HepG2 (cell line): Measurements from ENCODE around the gene FMO2. TPM values are rescaled to one million over a fixed set of nuclear protein-coding genes. Genes with fewer than 3 reads are reported as not detected.
A peak's percentile ranks its signal among the peaks of the same experiment; 100 is the strongest.

Experiments
- ATAC-seq: fragments of 200-7000 bp; cut with Tn5 transposase; 3 replicates; pipeline ENCODE4 v1.9.1; 2020; ENCODE audit warnings: mild to moderate bottlenecking, moderate library complexity
- BruUV-seq: library from RNA; stranded (reverse); fragments of 400-500 nt; replicated peaks from 2 replicates; lab custom pipeline; 2021; lab: Mats Ljungman, UMichigan
- CTCF ChIA-PET: fragments of 300-600 bp; formaldehyde crosslinking; extraction: SDS; loops from one replicate; lab custom pipeline; 2021; ENCODE audit warnings: low total read pairs, inconsistent platforms, low intra/inter-chr PET ratio; lab: Yijun Ruan, JAX
- POLR2A ChIA-PET: fragments of 350-600 bp; sonication (Branson Sonifier 250); formaldehyde crosslinking; loops from one replicate; lab custom pipeline; 2020; ENCODE audit warnings: antibody characterized with exemption, inconsistent platforms; lab: Yijun Ruan, JAX
- DNase-seq: peaks from one replicate; pipeline ENCODE4 v3.0.0-alpha.2; 2015; ENCODE audit warnings: low spot score
- FAIRE-seq: peaks from 3 replicates; lab custom pipeline; 2011; peaks lifted over from hg19 to GRCh38; lab: Jason Lieb, UNC
- H2AFZ ChIP-seq: one replicate; pipeline ENCODE4 v1.6.1; 2011; ENCODE audit warnings: low read length, inconsistent platforms
- H3K27ac ChIP-seq: fragments of 300-600 bp; 3 replicates; pipeline ENCODE4 v1.8.0; 2011; ENCODE audit warnings: mixed run types, mild to moderate bottlenecking, mixed read lengths, low read length, inconsistent platforms; ENCODE audit not compliant: insufficient read depth; ENCODE audit errors: extremely low read length
- H3K27me3 ChIP-seq, 2 experiments: fragments of 200-600 bp in 1 of 2; 2 replicates in 1 of 2; 3 replicates in 1 of 2; pipeline versions ENCODE4 v1.6.0 to v1.8.0; 2011; ENCODE audit warnings: low read length in 2 of 2, mild to moderate bottlenecking in 2 of 2, moderate library complexity in 2 of 2, inconsistent platforms in 1 of 2; ENCODE audit not compliant: insufficient read depth in 2 of 2, control insufficient read depth in 1 of 2
- H3K36me3 ChIP-seq, 2 experiments: fragments of 200-600 bp in 1 of 2; replicated peaks in 1 of 2; 2 replicates in 1 of 2; 3 replicates in 1 of 2; pipeline versions ENCODE4 v1.5.1 to v1.8.0; 2011; ENCODE audit warnings: low read length in 2 of 2, inconsistent platforms in 1 of 2; ENCODE audit not compliant: insufficient read depth in 2 of 2, control insufficient read depth in 1 of 2
- H3K4me1 ChIP-seq: 2 replicates; pipeline ENCODE4 v1.5.1; 2012; ENCODE audit warnings: low read length, inconsistent platforms; ENCODE audit not compliant: insufficient read depth
- H3K4me2 ChIP-seq: 2 replicates; pipeline ENCODE4 v1.6.0; 2011; ENCODE audit warnings: low read depth, low read length, inconsistent platforms
- H3K4me3 ChIP-seq, 3 experiments: fragments of 200-600 bp in 1 of 3; sonication (generic), shearing (Covaris generic) in 1 of 3; replicated peaks in 1 of 3; 2 replicates each; pipeline ENCODE4 v1.5.1; 2011 to 2016; ENCODE audit warnings: low read length in 3 of 3, inconsistent platforms in 2 of 3, low read depth in 2 of 3, mild to moderate bottlenecking in 2 of 3, control low read depth in 1 of 3, mixed read lengths in 1 of 3; ENCODE audit not compliant: insufficient read depth in 1 of 3
- H3K79me2 ChIP-seq: one replicate; pipeline ENCODE4 v1.6.1; 2011; ENCODE audit warnings: low read length, inconsistent platforms; ENCODE audit not compliant: insufficient read depth
- H3K9ac ChIP-seq: 2 replicates; pipeline ENCODE4 v1.6.0; 2011; ENCODE audit warnings: mild to moderate bottlenecking, low read depth, low read length, inconsistent platforms; ENCODE audit not compliant: insufficient read depth
- H3K9me3 ChIP-seq: 2 replicates; pipeline ENCODE4 v1.5.1; 2012; ENCODE audit warnings: mild to moderate bottlenecking, low read length
- H4K20me1 ChIP-seq: 2 replicates; pipeline ENCODE4 v1.6.0; 2011; ENCODE audit warnings: inconsistent platforms, mild to moderate bottlenecking, low read length, moderate library complexity; ENCODE audit not compliant: insufficient read depth
- EED ChIP-seq: sonication (generic); formaldehyde crosslinking; IDR thresholded peaks from 2 replicates; pipeline ENCODE4 v1.5.0; 2020; ENCODE audit warnings: mild to moderate bottlenecking, missing genetic modification reagents
- FOXA3 ChIP-seq: IDR thresholded peaks from 2 replicates; pipeline ENCODE4 v1.6.1; 2016; ENCODE audit warnings: missing genetic modification reagents, missing compliant biosample characterization
- FOXK2 ChIP-seq: fragments of 450-650 bp; IDR thresholded peaks from 2 replicates; pipeline ENCODE4 v1.6.1; 2016
- MBNL3 ChIP-seq: fragments of 250-450 bp; sonication (Bioruptor Pico); conservative IDR thresholded peaks from 2 replicates; pipeline ENCODE4 v1.8.0; 2022; ENCODE audit warnings: mild to moderate bottlenecking, inconsistent platforms
- MXD1 ChIP-seq: sonication (generic); formaldehyde crosslinking; IDR thresholded peaks from 2 replicates; pipeline ENCODE4 v1.4.0; 2020; ENCODE audit warnings: mild to moderate bottlenecking, missing genetic modification reagents
- NR0B2 ChIP-seq: sonication (generic); formaldehyde crosslinking; IDR thresholded peaks from 2 replicates; pipeline ENCODE4 v1.4.0; 2020; ENCODE audit warnings: mild to moderate bottlenecking, missing genetic modification reagents
- SNAPC2 ChIP-seq: sonication (generic); formaldehyde crosslinking; IDR thresholded peaks from 2 replicates; pipeline ENCODE4 v1.8.1; 2022; ENCODE audit warnings: mild to moderate bottlenecking, missing genetic modification reagents
- TBX2 ChIP-seq: sonication (generic); formaldehyde crosslinking; IDR thresholded peaks from 2 replicates; pipeline ENCODE4 v1.5.0; 2020; ENCODE audit warnings: missing genetic modification reagents, mild to moderate bottlenecking, borderline replicate concordance
- ZMAT3 ChIP-seq: sonication (generic); formaldehyde crosslinking; conservative IDR thresholded peaks from 2 replicates; pipeline ENCODE4 v1.7.0; 2021; ENCODE audit warnings: missing genetic modification reagents
- ZNF317 ChIP-seq: sonication (generic); formaldehyde crosslinking; IDR thresholded peaks from 2 replicates; pipeline ENCODE4 v1.5.0; 2020; ENCODE audit warnings: mild to moderate bottlenecking, missing genetic modification reagents
- ZNF614 ChIP-seq: IDR thresholded peaks from 2 replicates; pipeline ENCODE4 v1.6.1; 2018; ENCODE audit warnings: missing biosample characterization, missing genetic modification reagents, inconsistent platforms, borderline replicate concordance
- ZNF674 ChIP-seq: sonication (generic); formaldehyde crosslinking; IDR thresholded peaks from 2 replicates; pipeline ENCODE4 v1.5.0; 2020; ENCODE audit warnings: low read depth, mild to moderate bottlenecking, missing genetic modification reagents
- WGBS: methylation state at CpG from one replicate; pipeline ENCODE4 v1.1.6; 2017; ENCODE audit warnings: low lambda C conversion rate; 5-methylcytosine and 5-hydroxymethylcytosine counted together
- in situ Hi-C: cut with HindIII; loops from 2 replicates; pipeline ENCODE4 v1.10.0; 2017; ENCODE audit warnings: low pct_unique_long_range_greater_than_20kb; ENCODE audit not compliant: extremely low pct_ligation_motif_present
- intact Hi-C: fragments of 100-400 bp; cut with micrococcal nuclease; formaldehyde crosslinking; loops from one replicate; pipeline ENCODE4 v1.10.0; 2022; ENCODE audit not compliant: unreplicated experiment
- polyA plus RNA-seq, 8 experiments: library from polyadenylated mRNA; depleted of rRNA in 3 of 8; stranded (reverse) in 7 of 8; unstranded in 1 of 8; fragments of >200 nt; fragmentation: Illumina TruSeq in 4 of 8; extraction: Trizol in 4 of 8; gene quantifications; 2 replicates each; pipeline versions ENCODE4 v1.2.1 to v1.2.3, GENCODE V29; 2011 to 2016; ENCODE audit warnings: low read depth in 4 of 8, missing spikeins in 1 of 8, mixed read lengths in 1 of 8; ENCODE audit not compliant: insufficient read depth in 1 of 8
- total RNA-seq, 5 experiments: library from RNA; depleted of rRNA; stranded (reverse); fragments of >200 nt; fragmentation: Illumina TruSeq; extraction: Trizol; gene quantifications; 2 replicates each; pipeline ENCODE4 v1.2.3, GENCODE V29; 2016; ENCODE audit warnings: low read depth in 1 of 5
- TF ChIP-seq, protein P1 (sequence below): sonication (generic); formaldehyde crosslinking; IDR thresholded peaks from 2 replicates; pipeline ENCODE4 v1.5.1; 2020; ENCODE audit warnings: mild to moderate bottlenecking, missing genetic modification reagents
- TF ChIP-seq, protein P2 (sequence below): IDR thresholded peaks from 2 replicates; pipeline ENCODE4 v1.6.1; 2016; ENCODE audit warnings: missing biosample characterization, missing genetic modification reagents, low read depth

Gene FMO2
- total and polyA plus RNA-seq, 2 of the 13 experiments (the other 11 are each of a cell fraction or from before 2014, with no cell fraction given) = not detected

- 0 out of 6 replicates have a peak overlapping the region, but pooled peaks of 1 of the 3 experiments have one; percentile 20 for H3K4me3 ChIP-seq
- CTCF ChIA-PET = no interaction called here
- no peak overlapping the region for H2AFZ ChIP-seq
- POLR2A ChIA-PET = no interaction called here
- TF ChIP-seq, protein P1, sequence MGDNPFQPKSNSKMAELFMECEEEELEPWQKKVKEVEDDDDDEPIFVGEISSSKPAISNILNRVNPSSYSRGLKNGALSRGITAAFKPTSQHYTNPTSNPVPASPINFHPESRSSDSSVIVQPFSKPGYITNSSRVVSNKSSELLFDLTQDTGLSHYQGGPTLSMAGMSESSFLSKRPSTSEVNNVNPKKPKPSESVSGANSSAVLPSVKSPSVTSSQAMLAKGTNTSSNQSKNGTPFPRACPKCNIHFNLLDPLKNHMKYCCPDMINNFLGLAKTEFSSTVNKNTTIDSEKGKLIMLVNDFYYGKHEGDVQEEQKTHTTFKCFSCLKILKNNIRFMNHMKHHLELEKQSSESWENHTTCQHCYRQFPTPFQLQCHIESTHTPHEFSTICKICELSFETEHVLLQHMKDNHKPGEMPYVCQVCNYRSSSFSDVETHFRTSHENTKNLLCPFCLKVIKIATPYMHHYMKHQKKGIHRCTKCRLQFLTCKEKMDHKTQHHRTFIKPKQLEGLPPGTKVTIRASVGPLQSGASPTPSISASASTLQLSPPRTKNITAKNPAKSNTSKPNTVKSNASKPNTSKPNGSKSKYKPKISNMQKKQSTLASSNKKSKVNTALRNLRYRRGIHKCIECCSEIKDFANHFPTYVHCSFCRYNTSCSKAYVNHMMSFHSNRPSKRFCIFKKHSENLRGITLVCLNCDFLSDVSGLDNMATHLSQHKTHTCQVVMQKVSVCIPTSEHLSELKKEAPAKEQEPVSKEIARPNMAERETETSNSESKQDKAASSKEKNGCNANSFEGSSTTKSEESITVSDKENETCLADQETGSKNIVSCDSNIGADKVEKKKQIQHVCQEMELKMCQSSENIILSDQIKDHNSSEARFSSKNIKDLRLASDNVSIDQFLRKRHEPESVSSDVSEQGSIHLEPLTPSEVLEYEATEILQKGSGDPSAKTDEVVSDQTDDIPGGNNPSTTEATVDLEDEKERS = 0 out of 2 replicates have a peak, but pooled peaks have one; percentile 14
- 0 out of 2 replicates have a peak, but pooled peaks have one; percentile 7 for TF ChIP-seq FOXA3 (CRISPR knock-in tag)
- TF ChIP-seq TBX2 (CRISPR knock-in tag) = no peak
- no peak for TF ChIP-seq ZNF317
- TF ChIP-seq SNAPC2 (CRISPR knock-in tag) = no peak
- TF ChIP-seq MBNL3 = no peak
- TF ChIP-seq FOXK2 = no peak
- TF ChIP-seq, protein P2, sequence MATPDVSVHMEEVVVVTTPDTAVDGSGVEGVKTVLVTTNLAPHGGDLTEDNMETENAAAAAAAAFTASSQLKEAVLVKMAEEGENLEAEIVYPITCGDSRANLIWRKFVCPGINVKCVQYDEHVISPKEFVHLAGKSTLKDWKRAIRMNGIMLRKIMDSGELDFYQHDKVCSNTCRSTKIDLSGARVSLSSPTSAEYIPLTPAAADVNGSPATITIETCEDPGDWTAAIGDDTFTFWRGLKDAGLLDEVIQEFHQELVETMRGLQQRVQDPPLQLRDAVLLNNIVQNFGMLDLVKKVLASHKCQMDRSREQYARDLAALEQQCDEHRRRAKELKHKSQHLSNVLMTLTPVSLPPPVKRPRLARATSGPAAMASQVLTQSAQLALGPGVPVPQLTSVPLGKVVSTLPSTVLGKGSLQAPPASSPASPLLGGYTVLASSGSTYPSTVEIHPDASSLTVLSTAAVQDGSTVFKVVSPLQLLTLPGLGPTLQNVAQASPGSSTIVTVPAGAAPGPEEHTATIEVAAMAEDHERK = no peak
- TF ChIP-seq ZMAT3 (CRISPR knock-in tag) = no peak
- TF ChIP-seq MXD1 (CRISPR knock-in tag) = no peak
- no peak for TF ChIP-seq ZNF614 (CRISPR knock-in tag)
- TF ChIP-seq EED (CRISPR knock-in tag) = no peak
- no peak for TF ChIP-seq NR0B2 (CRISPR knock-in tag)
- no peak for TF ChIP-seq ZNF674 (CRISPR knock-in tag)
- TF ChIP-seq, all 625 proteins: peak for 2
- Histone ChIP-seq H4K20me1 (no peaks in the 10 kb centered on the region), H3K79me2 (no peaks in the 10 kb centered on the region), H3K36me3 (no peaks in the 10 kb centered on the region), H3K27ac (peak overlapping the region; percentile 66), H3K4me2 (peak overlapping the region; percentile 55), H3K4me1 (peaks cover 22% of the 10 kb centered on the region), H3K9ac (no peak overlapping the region), H3K27me3 (no peaks in the 10 kb centered on the region), H3K9me3 (no peaks in the 10 kb centered on the region)
- WGBS = 0% methylated on average over 3 of the region's 3 CpGs
- intact Hi-C loops (no loop called here), in situ Hi-C loops (no loop called here)
- FAIRE-seq (peak; percentile 32), DNase-seq (peak; percentile 36), ATAC-seq (peak; percentile 90)
- BruUV-seq = no TSS peak
These were observed 24.9 kb upstream of the FMO2 start for GRCh38 chr1:171160211-171160610.
